ENCODE results near the gene COL21A1.

Gene COL21A1

GRCh38 chr6:56173228-56173627, 74.2 kb downstream of the COL21A1 start:
- no peak overlapping the region for H3K27ac ChIP-seq
- no peak for TF ChIP-seq ZFX (IDR thresholded peaks at IDR 0.05)
- TF ChIP-seq, protein P1, sequence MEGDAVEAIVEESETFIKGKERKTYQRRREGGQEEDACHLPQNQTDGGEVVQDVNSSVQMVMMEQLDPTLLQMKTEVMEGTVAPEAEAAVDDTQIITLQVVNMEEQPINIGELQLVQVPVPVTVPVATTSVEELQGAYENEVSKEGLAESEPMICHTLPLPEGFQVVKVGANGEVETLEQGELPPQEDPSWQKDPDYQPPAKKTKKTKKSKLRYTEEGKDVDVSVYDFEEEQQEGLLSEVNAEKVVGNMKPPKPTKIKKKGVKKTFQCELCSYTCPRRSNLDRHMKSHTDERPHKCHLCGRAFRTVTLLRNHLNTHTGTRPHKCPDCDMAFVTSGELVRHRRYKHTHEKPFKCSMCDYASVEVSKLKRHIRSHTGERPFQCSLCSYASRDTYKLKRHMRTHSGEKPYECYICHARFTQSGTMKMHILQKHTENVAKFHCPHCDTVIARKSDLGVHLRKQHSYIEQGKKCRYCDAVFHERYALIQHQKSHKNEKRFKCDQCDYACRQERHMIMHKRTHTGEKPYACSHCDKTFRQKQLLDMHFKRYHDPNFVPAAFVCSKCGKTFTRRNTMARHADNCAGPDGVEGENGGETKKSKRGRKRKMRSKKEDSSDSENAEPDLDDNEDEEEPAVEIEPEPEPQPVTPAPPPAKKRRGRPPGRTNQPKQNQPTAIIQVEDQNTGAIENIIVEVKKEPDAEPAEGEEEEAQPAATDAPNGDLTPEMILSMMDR (conservative IDR thresholded peaks at IDR 0.05), result no peak

DNA sequence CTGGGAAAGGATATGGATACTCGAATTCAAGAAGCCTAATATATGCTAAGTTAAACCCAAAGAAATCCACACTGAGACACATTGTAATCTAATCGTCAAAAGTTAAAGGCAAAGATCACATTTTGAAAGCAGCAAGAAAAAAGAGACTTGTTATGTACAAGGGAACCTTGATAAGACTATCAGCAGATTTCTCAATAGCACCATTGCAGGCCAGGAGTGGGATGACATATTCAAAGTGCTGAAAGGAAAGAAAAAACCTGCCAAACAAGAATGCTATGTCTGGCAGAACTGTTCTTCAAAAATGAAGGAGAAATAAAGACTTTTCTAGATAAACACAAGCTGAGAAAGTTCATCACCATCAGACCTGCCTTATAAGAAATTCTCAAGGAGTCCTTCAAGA, 75.2 kb downstream of the COL21A1 start:
- TF ChIP-seq ZFX (IDR thresholded peaks at IDR 0.05), result no peak
- TF ChIP-seq, protein P1 (conservative IDR thresholded peaks at IDR 0.05), result no peak

DNA sequence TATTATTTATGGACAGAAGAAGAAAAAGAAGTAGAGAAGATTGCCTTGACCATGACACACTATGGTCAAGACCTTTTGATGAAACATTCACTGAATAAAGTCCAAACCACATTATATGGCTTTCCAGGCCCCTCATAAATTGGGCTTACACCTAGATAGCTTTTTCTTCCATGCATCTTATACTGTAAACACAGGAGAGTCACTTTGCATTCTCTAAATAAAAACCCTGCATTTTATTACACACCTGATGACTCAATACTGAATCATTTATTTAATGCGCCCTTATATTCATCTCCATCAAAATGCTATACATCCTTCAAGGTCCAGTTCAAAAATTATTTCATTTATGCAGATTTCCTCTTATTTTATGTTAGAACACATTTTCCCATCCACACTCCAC, 78.0 kb downstream of the COL21A1 start:
- no peak overlapping the region for H3K27ac ChIP-seq
- TF ChIP-seq, protein P1 (conservative IDR thresholded peaks at IDR 0.05), result no peak
- TF ChIP-seq ZFX (IDR thresholded peaks at IDR 0.05), result no peak

More for the DNA sequence above, 75.2 kb downstream of the COL21A1 start:
- no peak overlapping the region for H3K27ac ChIP-seq

- TF ChIP-seq, protein P1 (conservative IDR thresholded peaks at IDR 0.05), result no peak
- no peak for TF ChIP-seq ZFX (IDR thresholded peaks at IDR 0.05)
- no peak overlapping the region for H3K27ac ChIP-seq
These were observed 78.8 kb downstream of the COL21A1 start for GRCh38 chr6:56168596-56168995.

DNA sequence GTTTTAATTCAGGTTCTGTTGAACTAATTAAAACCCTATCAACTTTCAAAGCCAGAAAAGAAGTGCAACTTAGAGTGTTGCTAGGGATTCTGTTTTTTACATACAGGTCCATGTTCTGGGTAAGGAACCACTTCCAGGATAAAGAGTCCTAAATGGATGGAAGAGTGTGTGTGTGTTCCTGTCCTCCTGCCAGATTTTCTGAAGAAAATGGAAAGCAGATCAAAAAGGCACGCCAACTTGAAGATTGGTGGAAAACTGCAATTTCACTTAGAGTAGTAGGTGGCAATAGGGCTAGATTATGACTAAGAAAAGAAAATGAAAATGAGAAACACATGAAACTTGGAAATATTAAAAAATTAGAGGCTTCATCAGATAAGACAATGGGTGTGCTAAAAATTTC, 85.3 kb downstream of the COL21A1 start:
- no peak for TF ChIP-seq ZFX (IDR thresholded peaks at IDR 0.05)
- TF ChIP-seq, protein P1 (conservative IDR thresholded peaks at IDR 0.05), result no peak
- H3K27ac ChIP-seq, result no peak overlapping the region

DNA sequence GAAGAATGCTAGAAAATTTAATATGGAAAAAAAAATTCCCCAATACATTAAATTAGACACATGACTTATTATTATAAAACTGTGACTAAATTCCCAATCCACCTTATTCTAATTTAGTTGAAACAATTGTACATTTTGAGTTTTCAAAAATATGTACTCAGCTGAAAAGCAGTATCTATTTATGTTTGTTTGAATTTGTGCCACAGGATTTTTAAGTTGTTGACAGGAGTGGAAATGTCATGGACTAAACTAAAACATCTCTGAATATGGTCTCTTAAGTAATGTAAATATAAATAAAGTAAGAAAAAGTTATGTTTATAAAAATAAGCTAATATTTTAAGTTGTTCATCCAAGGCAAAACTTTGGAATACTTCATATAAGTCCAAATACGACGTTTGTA, 86.9 kb downstream of the COL21A1 start:
- TF ChIP-seq, protein P1 (conservative IDR thresholded peaks at IDR 0.05), result no peak
- TF ChIP-seq ZFX (IDR thresholded peaks at IDR 0.05), result no peak
- no peak overlapping the region for H3K27ac ChIP-seq

DNA sequence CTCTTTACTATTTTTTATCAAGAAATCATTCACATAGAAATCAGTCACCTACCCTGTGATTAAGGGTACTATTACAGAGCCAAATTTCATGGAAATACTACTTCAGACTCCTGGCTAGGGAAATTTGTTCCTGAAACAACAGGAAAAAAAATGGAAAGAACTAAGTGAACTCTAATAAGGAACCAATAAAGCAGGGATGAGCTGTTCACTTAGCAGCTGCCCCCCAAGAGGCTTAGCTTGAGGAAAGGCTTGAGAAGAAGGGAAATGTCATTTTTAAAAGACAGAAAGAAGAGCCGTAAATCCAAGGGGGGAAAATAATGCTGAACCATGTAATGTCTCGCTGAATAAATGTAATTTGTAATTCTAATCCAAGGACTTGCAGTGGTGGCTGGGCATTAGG, 88.8 kb downstream of the COL21A1 start:
- H3K27ac ChIP-seq, result no peak overlapping the region
- TF ChIP-seq, protein P1 (conservative IDR thresholded peaks at IDR 0.05), result no peak
- no peak for TF ChIP-seq ZFX (IDR thresholded peaks at IDR 0.05)

Data from C4-2B (cell line).